Subcutaneous adipose tissue (tissue), 4 donors: ENCODE results near the gene HPS4. TPM values are rescaled to one million over a fixed set of nuclear protein-coding genes. Genes with fewer than 3 reads are reported as not detected.

ENCODE experiments used
- CTCF ChIP-seq: fragments of 450-650 bp; IDR thresholded peaks from one replicate; pipeline ENCODE4 v1.5.1; 2016; ENCODE audit warnings: low read depth, mild to moderate bottlenecking, control low read depth, antibody characterized with exemption, moderate library complexity
- total RNA-seq, 4 donors: library from RNA; depleted of rRNA; stranded (reverse); fragments of >200 nt; gene quantifications; one replicate each; pipeline ENCODE4 v1.1.0, GENCODE V29; 2016

The HPS4 gene
- total RNA-seq, 4 donors from 2014 or later: 29.0 to 32.8 (median 31.6) TPM

- TF ChIP-seq CTCF: no peak
These were observed 28.7 kb upstream of the HPS4 start, which contains the start of gene TFIP11 for GRCh38 chr22:26512149-26512793. Gene TFIP11 (minus strand): TSS chr22:26512473. CDS start chr22:26510272, 2,201 bp downstream.

GRCh38 chr22:26508148-26508547 lies 24.6 kb upstream of the HPS4 start:
- no peak for TF ChIP-seq CTCF

GRCh38 chr22:26503758-26504157 lies 20.2 kb upstream of the HPS4 start:
- no peak for TF ChIP-seq CTCF

DNA sequence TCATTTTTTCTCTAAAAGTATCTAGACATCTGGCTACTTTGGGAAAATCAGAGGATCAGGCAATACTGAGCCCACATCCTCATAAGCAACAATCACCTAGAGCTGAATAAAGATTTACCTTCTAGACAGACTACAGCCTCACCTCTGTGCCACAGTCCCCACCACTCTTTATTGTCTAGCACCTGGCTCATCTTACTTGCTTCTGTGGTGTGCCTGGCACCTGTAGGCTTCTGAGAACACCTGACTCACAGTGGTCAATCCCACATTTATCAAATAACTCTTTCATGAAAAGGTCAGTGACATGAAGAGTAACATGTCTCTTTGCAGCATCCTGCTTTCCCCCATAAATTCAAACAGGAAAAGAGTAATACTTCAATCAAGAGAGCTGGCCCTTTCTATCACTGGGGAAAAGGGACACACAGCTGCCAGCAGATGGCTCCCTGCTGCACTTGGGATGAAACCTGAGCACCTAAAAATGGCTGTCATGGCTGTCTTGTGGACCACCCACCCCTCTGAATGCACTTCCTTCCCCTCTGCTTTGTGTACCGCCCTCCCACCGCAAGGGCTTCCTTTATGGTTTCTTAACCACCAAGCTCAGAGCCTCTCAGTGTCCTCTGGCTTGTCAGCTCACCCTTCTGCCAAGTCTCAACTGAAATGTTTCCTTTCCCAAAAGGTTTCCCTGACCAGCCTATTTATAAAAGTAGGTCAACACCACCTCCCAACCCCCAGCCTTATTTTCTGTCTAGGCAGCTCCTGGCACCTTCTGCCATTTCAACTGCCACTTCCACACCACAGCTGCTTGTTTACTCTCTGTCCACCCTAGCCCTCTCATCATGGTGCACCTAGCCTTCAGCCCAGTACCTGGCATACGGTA lies 19.3 kb upstream of the HPS4 start:
- TF ChIP-seq CTCF: no peak

- TF ChIP-seq CTCF: no peak
These were observed 18.4 kb upstream of the HPS4 start for GRCh38 chr22:26501996-26502395.

- TF ChIP-seq CTCF: no peak
These were observed 15.7 kb upstream of the HPS4 start for GRCh38 chr22:26499188-26499703.

GRCh38 chr22:26496456-26496855 lies 12.9 kb upstream of the HPS4 start:
- no peak for TF ChIP-seq CTCF
